HL-60/S4 treated with retinoic acid at 250 ng/mL for 4 days and 3 days (cell line): ENCODE results near the gene NAV2.
"Not testable (repeated sequence)": the region's sequence is repeated elsewhere in the genome, so short reads cannot be mapped to it uniquely, and the experiment has no call there.

Experiments used
- in situ Hi-C: fragments of 300-500 bp; cut with MboI; formaldehyde crosslinking; loops from 2 replicates; pipeline ENCODE4 v1.7.0; 2022; ENCODE audit warnings: low sequenced_read_pairs

NAV2 gene

GRCh38 chr11:20061776-20062175, 349.1 kb downstream of the NAV2 start:
- in situ Hi-C loops = no loop called here

GRCh38 chr11:20064961-20065405, 352.3 kb downstream of the NAV2 start:
- in situ Hi-C loops = no loop called here

DNA sequence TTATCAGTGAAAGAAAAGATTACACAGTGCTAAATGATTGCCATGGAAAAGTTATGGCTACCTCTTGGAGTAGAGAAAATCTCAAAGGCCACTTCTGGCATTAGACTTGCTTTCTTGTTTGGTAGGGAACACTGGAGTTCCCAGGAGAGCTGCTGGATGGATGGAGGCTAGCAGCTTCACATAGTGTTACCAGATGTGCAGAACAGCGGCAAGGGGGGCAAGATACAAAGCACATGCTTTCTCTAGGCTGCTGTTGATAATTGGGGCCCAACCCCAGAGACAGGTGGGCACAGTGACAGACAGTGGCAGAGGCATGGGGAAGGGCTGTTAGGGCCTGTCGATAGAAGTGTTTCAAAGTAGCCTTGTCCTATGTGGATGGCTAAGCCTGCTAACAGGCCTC, 352.8 kb downstream of the NAV2 start:
- in situ Hi-C loops = no loop called here

- in situ Hi-C loops = no loop called here
Measured at GRCh38 chr11:20066013-20066782, 353.6 kb downstream of the NAV2 start.

- in situ Hi-C loops = no loop called here
Measured at GRCh38 chr11:20066783-20067156, 354.1 kb downstream of the NAV2 start.

- in situ Hi-C loops = no loop called here
Measured at GRCh38 chr11:20067665-20068064, 355.0 kb downstream of the NAV2 start.

DNA sequence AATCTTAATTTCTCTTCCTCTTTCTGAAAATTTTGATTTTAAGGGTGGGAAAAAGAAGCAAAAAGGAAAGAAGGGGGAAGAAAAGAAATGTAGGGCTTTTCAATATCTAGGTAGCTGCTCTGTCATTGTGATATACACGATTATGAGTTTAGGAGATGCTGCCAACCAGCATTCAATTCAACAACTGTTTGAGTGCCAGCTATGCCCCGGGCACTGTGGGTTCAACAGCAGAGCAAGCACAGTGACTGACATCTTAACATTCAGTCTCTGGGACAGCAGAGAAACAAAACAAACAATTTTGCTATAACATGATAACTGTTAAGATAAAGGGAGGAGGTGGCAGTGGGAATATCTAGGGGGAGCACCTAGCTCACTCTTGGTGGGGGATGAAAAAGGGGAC, 356.1 kb downstream of the NAV2 start:
- in situ Hi-C loops = no loop called here

- in situ Hi-C loops = no loop called here
Measured at GRCh38 chr11:20070459-20070858, 357.8 kb downstream of the NAV2 start.

DNA sequence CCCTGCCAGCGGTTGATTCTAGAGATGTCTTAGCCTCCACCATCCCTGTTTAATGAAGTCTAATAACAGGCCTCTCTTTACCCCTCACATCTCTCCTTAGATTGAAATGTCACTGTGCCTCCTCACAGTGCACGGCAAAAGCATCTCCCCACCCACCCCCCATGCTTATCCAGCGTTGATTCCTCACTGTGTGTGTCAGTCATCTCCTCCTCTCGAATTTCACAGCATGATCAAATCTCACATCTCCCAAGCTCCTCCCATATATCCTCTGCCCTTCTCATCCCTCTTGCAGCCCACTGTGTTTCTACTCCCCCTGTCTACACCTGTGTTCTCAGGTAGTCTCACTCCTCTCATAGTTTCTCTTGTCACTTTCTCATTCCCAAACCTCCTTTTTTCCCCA, 363.0 kb downstream of the NAV2 start:
- in situ Hi-C loops = no loop called here

- in situ Hi-C loops = no loop called here
Measured at GRCh38 chr11:20078846-20079245, 366.2 kb downstream of the NAV2 start.

DNA sequence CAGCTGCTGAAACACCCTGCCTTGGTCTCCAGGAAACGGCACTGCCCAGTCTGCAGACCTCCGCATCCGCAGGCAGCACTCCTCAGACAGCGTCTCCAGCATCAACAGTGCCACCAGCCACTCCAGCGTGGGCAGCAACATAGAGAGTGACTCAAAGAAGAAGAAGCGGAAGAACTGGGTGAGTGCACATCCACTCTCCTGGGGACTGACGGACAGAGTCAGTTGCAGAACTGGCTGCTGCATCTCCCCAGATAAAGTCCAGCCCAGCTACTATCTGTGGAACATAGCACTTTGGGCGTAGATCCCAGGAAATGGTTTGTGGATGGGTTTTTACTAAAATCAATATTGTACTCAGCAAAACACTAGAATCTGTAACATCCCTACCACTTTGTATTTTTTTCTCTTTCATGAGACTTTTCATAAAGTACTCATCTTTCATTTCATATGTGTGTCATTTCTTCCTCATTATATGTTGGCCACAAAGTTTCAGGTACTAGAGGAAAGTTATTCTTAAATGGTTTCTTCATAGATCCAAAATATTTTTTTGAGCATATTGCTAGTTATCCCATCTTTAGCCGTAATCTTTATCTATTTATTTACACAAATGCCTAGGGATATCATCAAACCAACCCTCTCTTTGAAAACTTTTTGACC, 367.5 kb downstream of the NAV2 start:
- in situ Hi-C loops = no loop called here

DNA sequence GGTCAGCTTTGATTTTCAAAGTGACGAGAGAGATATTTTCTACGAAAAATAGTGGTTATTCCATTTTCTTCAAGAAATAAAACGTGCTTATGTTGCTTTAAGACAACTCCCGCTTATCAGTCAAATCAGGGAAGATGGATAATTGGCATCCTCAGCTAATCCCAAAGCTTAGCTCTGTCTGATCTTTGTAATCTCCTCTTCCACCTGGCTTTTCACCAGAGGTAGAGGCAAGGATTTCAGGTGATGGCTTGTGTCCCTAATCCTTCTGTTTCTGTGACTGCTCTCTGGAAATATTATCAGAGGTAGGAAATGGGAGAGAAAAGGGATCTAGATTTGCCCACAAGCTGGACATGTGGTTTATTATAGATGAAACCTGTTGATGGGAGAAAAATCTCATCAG, 368.7 kb downstream of the NAV2 start:
- in situ Hi-C loops = no loop called here

- in situ Hi-C loops = not testable (repeated sequence)
Measured at GRCh38 chr11:20083877-20084276, 371.2 kb downstream of the NAV2 start.

DNA sequence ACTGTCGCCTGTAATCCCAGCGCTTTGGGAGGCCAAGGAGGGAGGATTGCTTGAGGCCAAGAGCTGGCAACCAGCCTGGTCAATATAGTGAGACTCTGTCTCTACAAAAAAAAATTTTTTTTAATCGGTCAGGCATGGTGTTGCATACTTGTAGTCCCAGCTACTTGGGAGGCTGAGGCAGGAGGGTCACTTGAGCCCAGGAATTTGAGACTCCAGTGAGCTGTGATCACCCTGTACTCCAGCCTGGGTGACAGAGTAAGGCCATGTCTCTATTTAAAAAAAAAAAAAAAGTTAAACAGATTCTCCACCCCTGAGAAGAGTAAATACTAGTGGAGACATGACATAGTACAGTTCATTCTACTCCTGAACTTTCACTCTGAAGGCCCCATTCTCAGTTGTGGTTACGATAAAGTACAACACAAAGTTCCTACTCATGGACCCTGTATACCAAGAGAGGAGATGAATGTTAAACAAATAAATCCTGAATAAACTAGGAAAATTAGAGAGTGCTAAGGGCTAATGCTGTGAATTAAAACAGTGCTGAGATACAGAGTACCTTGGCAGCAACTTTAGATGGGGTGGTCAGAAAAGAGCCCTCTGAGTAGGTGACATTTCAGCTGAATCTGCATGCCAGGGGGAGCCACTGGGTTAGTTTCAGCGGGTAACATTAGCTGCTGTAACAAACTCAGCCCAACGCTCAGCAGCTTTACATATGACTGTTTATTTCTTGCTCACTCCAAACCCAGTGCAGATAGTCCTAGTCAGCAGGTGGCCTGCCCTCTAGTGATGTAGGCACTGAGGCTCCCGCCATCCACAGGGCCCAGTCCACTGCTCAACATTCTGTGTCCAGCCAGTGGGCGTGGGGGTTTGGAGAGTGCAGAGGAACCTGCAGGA, 372.5 kb downstream of the NAV2 start:
- in situ Hi-C loops = no loop called here

DNA sequence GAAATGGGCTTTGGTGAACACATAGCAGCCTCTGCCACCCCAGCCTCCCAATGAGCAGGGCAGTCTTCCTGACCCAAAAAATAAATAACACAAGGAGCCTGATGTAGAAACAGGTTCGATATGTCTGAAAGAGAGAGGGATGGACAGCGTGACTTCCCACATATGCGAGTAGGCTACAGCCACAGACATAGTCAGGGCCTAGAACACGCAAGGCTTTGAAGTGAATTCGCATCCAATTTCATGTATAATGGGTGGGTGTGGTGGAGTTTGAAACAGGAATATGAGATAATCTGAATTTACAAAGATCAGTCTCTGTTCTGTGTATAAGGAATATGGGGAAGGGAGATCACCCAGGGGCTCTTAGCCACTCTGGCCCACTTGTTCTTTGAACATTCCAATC, 373.3 kb downstream of the NAV2 start:
- in situ Hi-C loops = no loop called here

- in situ Hi-C loops = no loop called here
Measured at GRCh38 chr11:20087118-20087521, 374.5 kb downstream of the NAV2 start.

DNA sequence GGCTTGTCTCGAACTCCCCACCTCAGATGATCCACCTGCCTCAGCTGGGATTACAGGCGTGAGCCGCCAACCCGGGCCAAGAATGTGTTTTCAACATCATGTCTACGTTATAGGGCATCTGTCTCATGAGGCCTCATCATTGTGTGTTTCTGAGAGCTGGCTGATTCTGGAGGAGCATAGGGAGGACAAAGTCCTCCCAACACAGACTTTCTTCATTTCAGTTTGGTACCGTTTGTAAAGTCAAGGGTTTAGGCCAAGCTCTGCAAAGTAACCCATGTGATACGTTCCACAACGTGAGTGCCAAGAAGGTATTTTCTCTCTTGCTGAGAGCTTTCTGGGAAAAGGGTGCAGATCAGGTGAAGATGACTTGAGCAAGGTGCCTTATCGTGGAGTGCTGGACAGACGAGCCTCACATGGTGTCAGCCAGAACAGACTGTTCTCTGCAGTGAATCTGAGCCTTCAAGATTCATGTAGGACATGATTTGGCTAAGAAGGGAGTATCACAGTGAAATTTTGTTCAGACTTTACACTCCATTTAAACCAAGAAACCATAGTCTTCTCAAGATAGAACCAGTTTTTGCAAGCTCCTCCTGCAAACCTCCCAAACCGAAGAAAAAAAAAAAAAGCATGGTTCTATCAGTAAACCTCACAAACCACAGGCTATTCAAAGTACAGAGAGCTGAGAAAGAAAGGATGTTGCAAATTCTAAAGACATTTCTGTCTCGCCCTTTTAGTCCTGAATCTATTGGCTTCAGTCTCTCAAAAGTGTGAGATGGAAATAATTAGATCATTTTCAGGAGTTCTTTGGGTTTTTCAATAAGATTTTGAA, 376.0 kb downstream of the NAV2 start:
- in situ Hi-C loops = no loop called here

GRCh38 chr11:20089367-20089766, 376.7 kb downstream of the NAV2 start:
- in situ Hi-C loops = no loop called here

GRCh38 chr11:20089796-20090653, 377.4 kb downstream of the NAV2 start:
- in situ Hi-C loops = no loop called here
